Activated B cell treated with CpG ODN at 0.5 μM for 24 hours (primary cell): ENCODE measurements around the gene DLGAP1. TPM values are rescaled to one million over a fixed set of nuclear protein-coding genes. Genes with fewer than 3 reads are reported as not detected.

Experiments
- ATAC-seq: fragments of 200-7000 bp; cut with Tn5 transposase; one replicate; pipeline ENCODE4 v1.10.0; 2021; ENCODE audit warnings: low read depth, mild to moderate bottlenecking, moderate library complexity
- CTCF ChIA-PET: fragments of 350-600 bp; sonication (Branson Sonifier 250); formaldehyde crosslinking; loops from one replicate; lab custom pipeline; 2021; ENCODE audit warnings: antibody characterized with exemption; lab: Charles Lee
- POLR2A ChIA-PET: fragments of 350-600 bp; sonication (Branson Sonifier 250); formaldehyde crosslinking; loops from one replicate; lab custom pipeline; 2021; ENCODE audit warnings: antibody characterized with exemption; lab: Charles Lee
- DNase-seq: peaks from one replicate; pipeline ENCODE4 v3.0.0; 2022
- H3K27ac Mint-ChIP-seq: one replicate; pipeline ENCODE4 v1.8.0; 2020; ENCODE audit warnings: mixed read lengths
- H3K27me3 Mint-ChIP-seq: one replicate; pipeline ENCODE4 v1.8.0; 2021; ENCODE audit warnings: mixed read lengths
- H3K36me3 Mint-ChIP-seq: one replicate; pipeline ENCODE4 v1.8.0; 2021; ENCODE audit warnings: low read depth, mixed read lengths
- H3K4me1 Mint-ChIP-seq: one replicate; pipeline ENCODE4 v1.8.0; 2021; ENCODE audit warnings: mixed read lengths
- H3K4me3 Mint-ChIP-seq: one replicate; pipeline ENCODE4 v1.8.0; 2020; ENCODE audit warnings: mild to moderate bottlenecking, mixed read lengths
- H3K9me3 Mint-ChIP-seq: one replicate; pipeline ENCODE4 v1.8.0; 2020; ENCODE audit warnings: mixed read lengths
- intact Hi-C: fragments of 100-400 bp; cut with micrococcal nuclease; formaldehyde crosslinking; loops from one replicate; pipeline ENCODE4 v1.15.1; 2024
- total RNA-seq: library from RNA; stranded (reverse); gene quantifications from 2 replicates; pipeline ENCODE4 v1.2.3, GENCODE V29; 2022
- TF ChIP-seq, protein P1 (sequence below): fragments of 200-600 bp; IDR thresholded peaks from one replicate; pipeline ENCODE4 v1.8.0; 2022; ENCODE audit warnings: antibody characterized with exemption, mild to moderate bottlenecking

Gene DLGAP1
- total RNA-seq, 1 donor from 2014 or later = 0.18 TPM

DNA sequence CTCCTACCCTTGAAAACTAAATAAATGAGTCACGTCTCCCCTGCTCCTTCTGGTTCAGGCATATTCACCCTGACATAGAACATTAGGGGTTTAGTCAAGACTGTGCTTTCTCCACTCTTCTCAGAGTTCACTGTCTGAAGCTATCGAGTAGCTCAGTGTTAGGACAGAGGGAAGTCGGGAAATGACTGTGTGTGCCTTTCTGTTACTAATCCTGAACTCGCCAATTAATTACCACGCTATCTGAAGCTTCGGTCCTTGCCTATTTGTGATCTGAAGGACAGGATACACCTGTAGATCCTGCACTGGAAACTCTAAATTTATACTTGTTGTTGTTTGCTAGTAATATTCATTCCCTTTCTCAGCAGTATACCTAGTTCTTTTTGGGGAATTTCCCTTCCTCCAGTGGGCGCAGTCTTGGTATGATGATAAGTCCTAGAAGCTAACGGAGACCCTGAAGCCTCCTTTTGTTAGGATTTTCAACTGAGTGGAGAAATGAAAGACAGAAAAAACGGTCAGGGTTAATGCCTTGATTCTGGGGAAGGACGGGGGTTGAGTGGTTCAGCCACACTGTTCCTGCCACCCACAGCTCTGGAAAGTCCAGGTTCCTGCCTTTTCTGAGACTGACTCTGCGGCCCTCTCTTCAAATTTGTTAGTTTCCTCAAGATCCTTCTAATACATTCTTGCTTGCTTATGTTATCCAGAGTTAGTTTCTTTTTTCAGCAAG is 218.0 kb downstream of the DLGAP1 start:
- Mint-ChIP-seq H3K27ac (no peak overlapping the region), H3K27me3 (no peaks in the 10 kb centered on the region), H3K9me3 (no peaks in the 10 kb centered on the region), H3K4me1 (no peaks in the 10 kb centered on the region), H3K36me3 (no peaks in the 10 kb centered on the region), H3K4me3 (no peak overlapping the region)
- DNase-seq (no peak), ATAC-seq (no peak)
- CTCF ChIA-PET = no interaction called here
- intact Hi-C loops = no loop called here
- POLR2A ChIA-PET = no interaction called here
- TF ChIP-seq, protein P1, sequence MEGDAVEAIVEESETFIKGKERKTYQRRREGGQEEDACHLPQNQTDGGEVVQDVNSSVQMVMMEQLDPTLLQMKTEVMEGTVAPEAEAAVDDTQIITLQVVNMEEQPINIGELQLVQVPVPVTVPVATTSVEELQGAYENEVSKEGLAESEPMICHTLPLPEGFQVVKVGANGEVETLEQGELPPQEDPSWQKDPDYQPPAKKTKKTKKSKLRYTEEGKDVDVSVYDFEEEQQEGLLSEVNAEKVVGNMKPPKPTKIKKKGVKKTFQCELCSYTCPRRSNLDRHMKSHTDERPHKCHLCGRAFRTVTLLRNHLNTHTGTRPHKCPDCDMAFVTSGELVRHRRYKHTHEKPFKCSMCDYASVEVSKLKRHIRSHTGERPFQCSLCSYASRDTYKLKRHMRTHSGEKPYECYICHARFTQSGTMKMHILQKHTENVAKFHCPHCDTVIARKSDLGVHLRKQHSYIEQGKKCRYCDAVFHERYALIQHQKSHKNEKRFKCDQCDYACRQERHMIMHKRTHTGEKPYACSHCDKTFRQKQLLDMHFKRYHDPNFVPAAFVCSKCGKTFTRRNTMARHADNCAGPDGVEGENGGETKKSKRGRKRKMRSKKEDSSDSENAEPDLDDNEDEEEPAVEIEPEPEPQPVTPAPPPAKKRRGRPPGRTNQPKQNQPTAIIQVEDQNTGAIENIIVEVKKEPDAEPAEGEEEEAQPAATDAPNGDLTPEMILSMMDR = no peak

DNA sequence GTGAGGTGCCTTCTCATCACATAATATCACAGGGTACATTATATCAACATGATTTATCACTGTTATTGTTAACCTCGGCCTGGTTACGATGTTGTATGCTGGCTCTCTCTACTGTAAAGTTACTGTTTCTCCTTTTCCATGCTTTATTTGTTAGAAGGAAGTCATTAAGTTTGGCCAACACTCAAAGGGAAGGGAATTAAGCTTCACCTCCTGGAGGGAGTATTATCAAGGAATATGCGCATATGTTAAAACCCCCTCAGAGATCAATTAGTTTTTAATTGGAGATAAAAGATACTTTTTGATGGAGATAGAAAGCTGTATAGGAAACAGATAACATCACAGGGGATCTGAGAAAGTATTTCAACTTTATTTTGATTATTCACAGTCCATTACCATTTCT is 221.6 kb downstream of the DLGAP1 start:
- H3K4me1 Mint-ChIP-seq = no peaks in the 10 kb centered on the region
- H3K36me3 Mint-ChIP-seq = no peaks in the 10 kb centered on the region
- intact Hi-C loops = no loop called here
- CTCF ChIA-PET = no interaction called here
- no peak overlapping the region for H3K27ac Mint-ChIP-seq
- no peak for DNase-seq
- ATAC-seq = no peak
- TF ChIP-seq, protein P1 = no peak
- H3K27me3 Mint-ChIP-seq = no peaks in the 10 kb centered on the region
- POLR2A ChIA-PET = no interaction called here
- peaks cover 6% of the 10 kb centered on the region for H3K9me3 Mint-ChIP-seq
- H3K4me3 Mint-ChIP-seq = no peak overlapping the region

DNA sequence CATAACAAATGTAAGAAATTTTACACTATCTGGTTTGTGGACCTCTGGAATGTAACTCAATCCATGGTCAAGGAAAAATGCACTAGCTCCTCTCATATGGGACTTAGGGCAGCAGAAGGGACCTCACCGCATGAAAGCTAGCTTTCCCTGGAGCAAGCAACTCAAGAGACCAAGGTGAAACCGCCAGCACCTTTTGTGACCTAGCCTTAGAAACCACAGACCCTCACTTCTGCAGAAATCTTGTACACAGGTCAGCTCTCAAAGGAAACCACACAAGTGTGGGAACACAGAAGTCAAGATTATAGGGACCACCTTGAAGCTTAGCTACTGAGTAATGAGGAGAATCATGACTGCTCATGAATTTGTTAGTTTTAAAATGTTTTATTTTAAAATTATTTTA is 222.5 kb downstream of the DLGAP1 start:
- ChIA-PET POLR2A (no interaction called here), CTCF (no interaction called here)
- Mint-ChIP-seq H3K27me3 (no peaks in the 10 kb centered on the region), H3K4me3 (no peak overlapping the region), H3K9me3 (peaks cover 9% of the 10 kb centered on the region), H3K27ac (no peak overlapping the region), H3K4me1 (no peaks in the 10 kb centered on the region), H3K36me3 (no peaks in the 10 kb centered on the region)
- DNase-seq (no peak), ATAC-seq (no peak)
- TF ChIP-seq, protein P1 = no peak
- intact Hi-C loops = no loop called here

GRCh38 chr18:4231260-4231659 is 223.8 kb downstream of the DLGAP1 start:
- Mint-ChIP-seq H3K27ac (no peak overlapping the region), H3K36me3 (no peaks in the 10 kb centered on the region), H3K27me3 (no peaks in the 10 kb centered on the region), H3K4me1 (no peaks in the 10 kb centered on the region), H3K4me3 (no peak overlapping the region), H3K9me3 (peaks cover 9% of the 10 kb centered on the region)
- DNase-seq = no peak
- ChIA-PET CTCF (no interaction called here), POLR2A (no interaction called here)
- intact Hi-C loops = no loop called here
- TF ChIP-seq, protein P1 = no peak
- no peak for ATAC-seq

DNA sequence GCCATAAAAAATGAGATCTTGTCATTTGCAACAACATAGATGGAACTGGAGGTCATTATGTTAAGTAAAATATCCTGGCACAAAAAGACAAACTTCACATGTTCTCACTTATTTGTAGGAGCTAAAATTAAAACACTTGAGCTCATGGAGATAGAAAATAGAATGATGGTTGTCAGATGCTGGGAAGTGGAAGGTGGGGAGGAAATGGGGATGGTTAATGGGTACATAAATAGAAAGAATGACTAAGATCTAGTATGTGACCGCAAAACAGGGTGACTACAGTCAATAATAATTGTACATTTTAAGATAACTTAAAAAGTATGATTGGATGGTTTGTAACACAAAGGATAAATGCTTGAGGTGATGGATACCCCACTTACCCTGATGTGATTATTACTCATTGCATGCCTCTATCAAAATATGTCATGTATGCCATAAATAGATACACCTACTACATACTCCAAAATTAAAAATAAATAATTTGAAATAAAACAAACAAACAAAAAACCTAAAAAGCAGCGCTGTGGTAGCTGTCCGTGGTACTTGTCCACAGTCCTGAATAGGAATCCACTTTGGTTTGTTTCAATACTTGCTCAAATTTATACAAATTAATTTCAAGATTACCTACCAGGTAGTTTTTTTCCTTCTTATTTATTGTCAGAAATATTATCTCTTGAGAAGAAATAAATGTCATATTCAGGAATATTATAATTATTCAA is 224.5 kb downstream of the DLGAP1 start:
- POLR2A ChIA-PET = no interaction called here
- Mint-ChIP-seq H3K9me3 (peaks cover 9% of the 10 kb centered on the region), H3K4me1 (no peaks in the 10 kb centered on the region), H3K36me3 (no peaks in the 10 kb centered on the region), H3K27me3 (no peaks in the 10 kb centered on the region), H3K4me3 (no peak overlapping the region), H3K27ac (no peak overlapping the region)
- DNase-seq = no peak
- intact Hi-C loops = no loop called here
- no peak for ATAC-seq
- TF ChIP-seq, protein P1 = no peak
- CTCF ChIA-PET = no interaction called here
